ENCODE data around the gene TMEM129. TPM values are rescaled to one million over a fixed set of nuclear protein-coding genes. Genes with fewer than 3 reads are reported as not detected.

Gene TMEM129
- total and polyA plus RNA-seq, 10 of the 15 experiments (the other 5 are each of a cell fraction or from before 2014, with no cell fraction given), result 0.19 to 24.9 (median 13.2) TPM

DNA sequence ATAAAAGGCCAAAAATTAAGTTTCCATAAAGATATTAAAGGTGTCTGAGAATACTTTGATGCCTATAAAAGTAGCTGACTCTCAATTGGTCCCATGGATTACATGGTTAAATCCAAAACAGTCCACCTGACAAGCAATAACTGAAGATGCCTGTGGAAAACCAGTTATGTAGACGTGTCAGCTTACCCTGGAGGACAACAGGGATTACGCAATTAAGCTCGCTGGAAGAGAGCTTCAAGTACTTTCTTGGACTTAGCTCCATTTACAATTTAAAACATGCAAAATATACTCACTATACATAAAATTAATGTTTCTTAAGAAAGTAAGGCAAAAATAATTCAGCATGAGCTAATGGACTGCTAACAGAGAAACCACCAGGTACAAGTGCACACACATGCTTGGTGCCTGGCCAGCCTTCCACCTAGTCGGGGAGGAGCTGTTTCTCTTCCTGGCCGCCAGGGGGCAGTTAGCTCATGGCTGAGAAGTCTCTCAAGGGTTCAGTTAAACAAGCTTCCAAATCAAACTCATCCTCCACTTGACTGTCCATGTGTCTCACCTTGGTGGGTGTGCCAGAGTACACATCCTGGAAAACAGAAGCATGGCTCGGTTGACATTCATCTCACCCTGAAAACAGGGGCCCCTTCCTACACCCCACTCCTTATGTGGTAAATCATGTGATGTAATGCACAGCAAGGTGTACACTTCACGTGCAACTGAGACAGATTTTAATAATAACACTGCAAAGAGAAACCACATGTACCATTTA is 27.8 kb downstream of the TMEM129 start (continued):
- TF ChIP-seq, protein P1, sequence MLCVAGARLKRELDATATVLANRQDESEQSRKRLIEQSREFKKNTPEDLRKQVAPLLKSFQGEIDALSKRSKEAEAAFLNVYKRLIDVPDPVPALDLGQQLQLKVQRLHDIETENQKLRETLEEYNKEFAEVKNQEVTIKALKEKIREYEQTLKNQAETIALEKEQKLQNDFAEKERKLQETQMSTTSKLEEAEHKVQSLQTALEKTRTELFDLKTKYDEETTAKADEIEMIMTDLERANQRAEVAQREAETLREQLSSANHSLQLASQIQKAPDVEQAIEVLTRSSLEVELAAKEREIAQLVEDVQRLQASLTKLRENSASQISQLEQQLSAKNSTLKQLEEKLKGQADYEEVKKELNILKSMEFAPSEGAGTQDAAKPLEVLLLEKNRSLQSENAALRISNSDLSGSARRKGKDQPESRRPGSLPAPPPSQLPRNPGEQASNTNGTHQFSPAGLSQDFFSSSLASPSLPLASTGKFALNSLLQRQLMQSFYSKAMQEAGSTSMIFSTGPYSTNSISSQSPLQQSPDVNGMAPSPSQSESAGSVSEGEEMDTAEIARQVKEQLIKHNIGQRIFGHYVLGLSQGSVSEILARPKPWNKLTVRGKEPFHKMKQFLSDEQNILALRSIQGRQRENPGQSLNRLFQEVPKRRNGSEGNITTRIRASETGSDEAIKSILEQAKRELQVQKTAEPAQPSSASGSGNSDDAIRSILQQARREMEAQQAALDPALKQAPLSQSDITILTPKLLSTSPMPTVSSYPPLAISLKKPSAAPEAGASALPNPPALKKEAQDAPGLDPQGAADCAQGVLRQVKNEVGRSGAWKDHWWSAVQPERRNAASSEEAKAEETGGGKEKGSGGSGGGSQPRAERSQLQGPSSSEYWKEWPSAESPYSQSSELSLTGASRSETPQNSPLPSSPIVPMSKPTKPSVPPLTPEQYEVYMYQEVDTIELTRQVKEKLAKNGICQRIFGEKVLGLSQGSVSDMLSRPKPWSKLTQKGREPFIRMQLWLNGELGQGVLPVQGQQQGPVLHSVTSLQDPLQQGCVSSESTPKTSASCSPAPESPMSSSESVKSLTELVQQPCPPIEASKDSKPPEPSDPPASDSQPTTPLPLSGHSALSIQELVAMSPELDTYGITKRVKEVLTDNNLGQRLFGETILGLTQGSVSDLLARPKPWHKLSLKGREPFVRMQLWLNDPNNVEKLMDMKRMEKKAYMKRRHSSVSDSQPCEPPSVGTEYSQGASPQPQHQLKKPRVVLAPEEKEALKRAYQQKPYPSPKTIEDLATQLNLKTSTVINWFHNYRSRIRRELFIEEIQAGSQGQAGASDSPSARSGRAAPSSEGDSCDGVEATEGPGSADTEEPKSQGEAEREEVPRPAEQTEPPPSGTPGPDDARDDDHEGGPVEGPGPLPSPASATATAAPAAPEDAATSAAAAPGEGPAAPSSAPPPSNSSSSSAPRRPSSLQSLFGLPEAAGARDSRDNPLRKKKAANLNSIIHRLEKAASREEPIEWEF (IDR thresholded peaks at IDR 0.05; ENCODE audit: insufficient replicate concordance, low read depth, low read length), result no peak
- peak; percentile 85 for TF ChIP-seq SMC3 (IDR thresholded peaks at IDR 0.05; ENCODE audit: borderline replicate concordance, low read length)
- no peak for TF ChIP-seq NFYA (IDR thresholded peaks at IDR 0.05; ENCODE audit: borderline replicate concordance, low read depth, low read length)
- no peak for TF ChIP-seq KAT2A (conservative IDR thresholded peaks at IDR 0.05; ENCODE audit: control insufficient read depth, low read depth, low read length)
- no peak for TF ChIP-seq MXI1 (IDR thresholded peaks at IDR 0.05; ENCODE audit: low read depth, low read length)
- TF ChIP-seq, protein P2, sequence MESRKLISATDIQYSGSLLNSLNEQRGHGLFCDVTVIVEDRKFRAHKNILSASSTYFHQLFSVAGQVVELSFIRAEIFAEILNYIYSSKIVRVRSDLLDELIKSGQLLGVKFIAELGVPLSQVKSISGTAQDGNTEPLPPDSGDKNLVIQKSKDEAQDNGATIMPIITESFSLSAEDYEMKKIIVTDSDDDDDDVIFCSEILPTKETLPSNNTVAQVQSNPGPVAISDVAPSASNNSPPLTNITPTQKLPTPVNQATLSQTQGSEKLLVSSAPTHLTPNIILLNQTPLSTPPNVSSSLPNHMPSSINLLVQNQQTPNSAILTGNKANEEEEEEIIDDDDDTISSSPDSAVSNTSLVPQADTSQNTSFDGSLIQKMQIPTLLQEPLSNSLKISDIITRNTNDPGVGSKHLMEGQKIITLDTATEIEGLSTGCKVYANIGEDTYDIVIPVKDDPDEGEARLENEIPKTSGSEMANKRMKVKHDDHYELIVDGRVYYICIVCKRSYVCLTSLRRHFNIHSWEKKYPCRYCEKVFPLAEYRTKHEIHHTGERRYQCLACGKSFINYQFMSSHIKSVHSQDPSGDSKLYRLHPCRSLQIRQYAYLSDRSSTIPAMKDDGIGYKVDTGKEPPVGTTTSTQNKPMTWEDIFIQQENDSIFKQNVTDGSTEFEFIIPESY (IDR thresholded peaks at IDR 0.05), result no peak
- TF ChIP-seq TCF12 (IDR thresholded peaks at IDR 0.05; ENCODE audit: low read depth, low read length), result 0 out of 2 replicates have a peak, but pooled peaks have one; percentile 34
- TF ChIP-seq FOXM1 (IDR thresholded peaks at IDR 0.05; ENCODE audit: low read depth, low read length), result 0 out of 2 replicates have a peak, but pooled peaks have one; percentile 32
- no peak for TF ChIP-seq WRNIP1 (IDR thresholded peaks at IDR 0.05; ENCODE audit: borderline replicate concordance, low read depth, low read length)
- TF ChIP-seq SUZ12 (IDR thresholded peaks at IDR 0.05; ENCODE audit: unreplicated experiment), result no peak
- 0 out of 2 replicates have a peak, but pooled peaks have one; percentile 17 for TF ChIP-seq POLR2A (IDR thresholded peaks at IDR 0.05; ENCODE audit: low read depth, low read length)
- TF ChIP-seq SRF (IDR thresholded peaks at IDR 0.05; ENCODE audit: low read depth in 2 of 2, low read length in 2 of 2), result no peak
- no peak for TF ChIP-seq NR2C2 (IDR thresholded peaks at IDR 0.05; ENCODE audit: borderline replicate concordance, control insufficient read depth, insufficient read length, low read depth)
- no peak for TF ChIP-seq ESRRA (IDR thresholded peaks at IDR 0.05; ENCODE audit: low read length)
- 0 out of 2 replicates have a peak, but pooled peaks have one; percentile 17 for TF ChIP-seq RAD51 (IDR thresholded peaks at IDR 0.05)
- TF ChIP-seq IRF4 (IDR thresholded peaks at IDR 0.05; ENCODE audit: low read depth, low read length), result 0 out of 2 replicates have a peak, but pooled peaks have one; percentile 16
- TF ChIP-seq, protein P3, sequence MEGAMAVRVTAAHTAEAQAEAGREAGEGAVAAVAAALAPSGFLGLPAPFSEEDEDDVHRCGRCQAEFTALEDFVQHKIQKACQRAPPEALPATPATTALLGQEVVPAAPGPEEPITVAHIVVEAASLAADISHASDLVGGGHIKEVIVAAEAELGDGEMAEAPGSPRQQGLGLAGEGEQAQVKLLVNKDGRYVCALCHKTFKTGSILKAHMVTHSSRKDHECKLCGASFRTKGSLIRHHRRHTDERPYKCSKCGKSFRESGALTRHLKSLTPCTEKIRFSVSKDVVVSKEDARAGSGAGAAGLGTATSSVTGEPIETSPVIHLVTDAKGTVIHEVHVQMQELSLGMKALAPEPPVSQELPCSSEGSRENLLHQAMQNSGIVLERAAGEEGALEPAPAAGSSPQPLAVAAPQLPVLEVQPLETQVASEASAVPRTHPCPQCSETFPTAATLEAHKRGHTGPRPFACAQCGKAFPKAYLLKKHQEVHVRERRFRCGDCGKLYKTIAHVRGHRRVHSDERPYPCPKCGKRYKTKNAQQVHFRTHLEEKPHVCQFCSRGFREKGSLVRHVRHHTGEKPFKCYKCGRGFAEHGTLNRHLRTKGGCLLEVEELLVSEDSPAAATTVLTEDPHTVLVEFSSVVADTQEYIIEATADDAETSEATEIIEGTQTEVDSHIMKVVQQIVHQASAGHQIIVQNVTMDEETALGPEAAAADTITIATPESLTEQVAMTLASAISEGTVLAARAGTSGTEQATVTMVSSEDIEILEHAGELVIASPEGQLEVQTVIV (IDR thresholded peaks at IDR 0.05; ENCODE audit: borderline replicate concordance, partially characterized antibody), result no peak
- no peak for TF ChIP-seq EZH2 (IDR thresholded peaks at IDR 0.05; ENCODE audit: borderline replicate concordance, control insufficient read depth, low read depth, low read length)
- TF ChIP-seq HDGF (IDR thresholded peaks at IDR 0.05), result peak; percentile 61; the same call in 1 of the 2 replicates
- TF ChIP-seq HDAC6 (IDR thresholded peaks at IDR 0.05; ENCODE audit: unreplicated experiment), result no peak

Data from GM12878 (cell line).